ENCODE results near the gene ICAM1. TPM values are rescaled to one million over a fixed set of nuclear protein-coding genes. Genes with fewer than 3 reads are reported as not detected.

Gene ICAM1
- total and polyA plus RNA-seq, 10 of the 15 experiments (the other 5 are each of a cell fraction or from before 2014, with no cell fraction given), result 7.6 to 115 (median 60.2) TPM

DNA sequence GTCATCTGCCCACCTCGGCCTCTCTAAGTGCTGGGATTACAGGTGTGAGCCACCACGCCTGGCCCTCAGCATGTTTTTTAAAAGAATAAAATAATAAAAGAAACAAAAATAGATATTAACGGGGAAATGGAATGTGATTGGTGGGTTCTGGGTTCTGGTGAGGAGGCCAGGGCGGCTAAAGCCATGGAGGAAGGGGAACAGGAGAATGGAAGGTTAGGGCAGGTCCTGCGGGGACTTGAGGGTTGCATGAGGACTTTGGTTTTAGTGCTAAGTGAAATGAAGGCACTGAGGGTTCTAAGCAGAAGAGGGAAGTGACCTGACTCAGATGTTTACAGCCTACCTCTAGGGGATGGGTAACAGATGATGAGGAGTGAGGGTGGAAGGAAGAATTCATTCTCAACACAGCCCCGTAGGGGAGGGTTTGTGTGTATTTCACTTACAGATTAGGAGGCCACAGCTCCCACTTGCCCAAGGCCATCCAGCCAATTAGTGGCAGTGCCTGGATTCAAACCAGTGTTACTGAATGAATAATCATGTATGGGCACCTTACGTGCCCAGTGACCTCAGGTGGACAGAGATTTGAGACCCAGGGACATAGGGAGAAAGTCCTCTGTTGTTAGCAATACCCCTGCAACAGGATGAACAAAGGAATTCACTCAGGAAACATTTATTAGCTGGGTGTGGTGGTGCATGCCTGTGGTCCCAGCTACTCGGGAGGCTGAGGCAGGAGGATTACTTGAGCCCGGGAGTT is 25.6 kb upstream of the ICAM1 start:
- ChIA-PET POLR2A (interaction anchor here (0.7 to 4.0 kb wide), 10 partner anchors 8 to 141 kb away, joined by 3 to 35 read pairs (median 4); partner anchors contain the start of genes ANGPTL6 and PPAN), RAD21 (ENCODE audit: unreplicated experiment) (interaction anchor here (0.8 to 8.4 kb wide), 8 partner anchors 9 to 317 kb away, joined by 3 to 98 read pairs (median 4); partner anchors contain the start of genes DNMT1, ICAM1, PPAN and S1PR2), CTCF (interaction anchor here (1.0 to 8.3 kb wide), 9 partner anchors 9 to 146 kb away, joined by 4 to 148 read pairs (median 6); partner anchors contain the start of genes P2RY11 and S1PR2), SMC1A (ENCODE audit: uncharacterized antibody, unreplicated experiment) (interaction anchor here (0.6 to 4.3 kb wide), 16 partner anchors 10 to 141 kb away, joined by 3 to 22 read pairs (median 4); no protein-coding TSS in a partner anchor)
- H3K9me3 ChIP-seq (replicated peaks; ENCODE audit: control insufficient read depth, insufficient read depth, low read length), result no peaks in the 10 kb centered on the region; the same call in 2 of the 3 replicates
- peak overlapping the region; percentile 16; the same call in 1 of the 2 replicates for H2AFZ ChIP-seq (ENCODE audit: control insufficient read depth, low read depth, low read length)
- DNase-seq (ENCODE audit: low read depth, low spot score) (no peak), FAIRE-seq (no peak), ATAC-seq (peak; percentile 74)
- 31% methylated on average over 9 of the region's 9 CpGs for WGBS (ENCODE audit: insufficient coverage, insufficient replicate concordance, low lambda C conversion rate, missing lambda C conversion rate)
- H3K27me3 ChIP-seq (replicated peaks in 1 of 2; ENCODE audit: control insufficient read depth in 2 of 2, insufficient read depth in 2 of 2, low read length in 1 of 2), result no peaks in the 10 kb centered on the region
- no peaks in the 10 kb centered on the region for H4K20me1 ChIP-seq (ENCODE audit: control insufficient read depth, insufficient read depth)
- intact Hi-C loops (cut with micrococcal nuclease; ENCODE audit: unreplicated experiment), result no loop called here
- H3K4me3 ChIP-seq, result no peak overlapping the region
- no peak overlapping the region; the same call in 1 of the 2 replicates for H3K9ac ChIP-seq (ENCODE audit: control insufficient read depth, insufficient read depth, low read length)
- H3K36me3 ChIP-seq (ENCODE audit: control insufficient read depth in 2 of 2, insufficient read depth in 2 of 2, low read length in 1 of 2), result no peaks in the 10 kb centered on the region
- peak overlapping the region; percentile 9; the same call in 1 of the 2 replicates for H3K4me2 ChIP-seq (ENCODE audit: control insufficient read depth, insufficient read depth)
- BruUV-seq (replicated peaks), result no TSS peak
- peaks cover 54% of the 10 kb centered on the region for H3K4me1 ChIP-seq (ENCODE audit: control insufficient read depth, insufficient read depth, low read length)
- H3K79me2 ChIP-seq (ENCODE audit: control insufficient read depth, insufficient read depth, low read length), result no peaks in the 10 kb centered on the region
- H3K27ac ChIP-seq (ENCODE audit: control insufficient read depth, insufficient read depth), result peak overlapping the region; percentile 55
- in situ Hi-C loops (cut with MboI), result loop anchor here (25.0 kb wide), 1 partner anchor 1108 kb away; the partner anchor contains the start of genes OR7G3 and ZNF317
- TF ChIP-seq SP1 (IDR thresholded peaks at IDR 0.05; ENCODE audit: low read depth, low read length), result no peak
- no peak for TF ChIP-seq TBL1XR1 (IDR thresholded peaks at IDR 0.05; ENCODE audit: low read depth, low read length)
- no peak for TF ChIP-seq NR2C2 (IDR thresholded peaks at IDR 0.05; ENCODE audit: borderline replicate concordance, control insufficient read depth, insufficient read length, low read depth)
- TF ChIP-seq SUPT20H (IDR thresholded peaks at IDR 0.05; ENCODE audit: borderline replicate concordance, control insufficient read depth, low read depth, low read length), result no peak
- no peak for TF ChIP-seq JUNB (IDR thresholded peaks at IDR 0.05)
- TF ChIP-seq ZNF384 (IDR thresholded peaks at IDR 0.05; ENCODE audit: borderline replicate concordance, low read depth, low read length), result no peak
- TF ChIP-seq CHD1 (IDR thresholded peaks at IDR 0.05; ENCODE audit: low read depth, low read length), result no peak
- TF ChIP-seq FOXM1 (IDR thresholded peaks at IDR 0.05; ENCODE audit: low read depth, low read length), result no peak
- 0 out of 2 replicates have a peak, but pooled peaks have one; percentile 17 for TF ChIP-seq PAX5 (IDR thresholded peaks at IDR 0.05; ENCODE audit: borderline replicate concordance, low read depth, low read length)
- TF ChIP-seq MEF2B (IDR thresholded peaks at IDR 0.05; ENCODE audit: partially characterized antibody, poor library complexity, severe bottlenecking), result no peak
- peak; percentile 81 for TF ChIP-seq NBN (IDR thresholded peaks at IDR 0.05)
- TF ChIP-seq, protein P1, sequence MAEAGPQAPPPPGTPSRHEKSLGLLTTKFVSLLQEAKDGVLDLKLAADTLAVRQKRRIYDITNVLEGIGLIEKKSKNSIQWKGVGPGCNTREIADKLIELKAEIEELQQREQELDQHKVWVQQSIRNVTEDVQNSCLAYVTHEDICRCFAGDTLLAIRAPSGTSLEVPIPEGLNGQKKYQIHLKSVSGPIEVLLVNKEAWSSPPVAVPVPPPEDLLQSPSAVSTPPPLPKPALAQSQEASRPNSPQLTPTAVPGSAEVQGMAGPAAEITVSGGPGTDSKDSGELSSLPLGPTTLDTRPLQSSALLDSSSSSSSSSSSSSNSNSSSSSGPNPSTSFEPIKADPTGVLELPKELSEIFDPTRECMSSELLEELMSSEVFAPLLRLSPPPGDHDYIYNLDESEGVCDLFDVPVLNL (IDR thresholded peaks at IDR 0.05; ENCODE audit: low read depth, low read length), result no peak
- TF ChIP-seq, protein P2, sequence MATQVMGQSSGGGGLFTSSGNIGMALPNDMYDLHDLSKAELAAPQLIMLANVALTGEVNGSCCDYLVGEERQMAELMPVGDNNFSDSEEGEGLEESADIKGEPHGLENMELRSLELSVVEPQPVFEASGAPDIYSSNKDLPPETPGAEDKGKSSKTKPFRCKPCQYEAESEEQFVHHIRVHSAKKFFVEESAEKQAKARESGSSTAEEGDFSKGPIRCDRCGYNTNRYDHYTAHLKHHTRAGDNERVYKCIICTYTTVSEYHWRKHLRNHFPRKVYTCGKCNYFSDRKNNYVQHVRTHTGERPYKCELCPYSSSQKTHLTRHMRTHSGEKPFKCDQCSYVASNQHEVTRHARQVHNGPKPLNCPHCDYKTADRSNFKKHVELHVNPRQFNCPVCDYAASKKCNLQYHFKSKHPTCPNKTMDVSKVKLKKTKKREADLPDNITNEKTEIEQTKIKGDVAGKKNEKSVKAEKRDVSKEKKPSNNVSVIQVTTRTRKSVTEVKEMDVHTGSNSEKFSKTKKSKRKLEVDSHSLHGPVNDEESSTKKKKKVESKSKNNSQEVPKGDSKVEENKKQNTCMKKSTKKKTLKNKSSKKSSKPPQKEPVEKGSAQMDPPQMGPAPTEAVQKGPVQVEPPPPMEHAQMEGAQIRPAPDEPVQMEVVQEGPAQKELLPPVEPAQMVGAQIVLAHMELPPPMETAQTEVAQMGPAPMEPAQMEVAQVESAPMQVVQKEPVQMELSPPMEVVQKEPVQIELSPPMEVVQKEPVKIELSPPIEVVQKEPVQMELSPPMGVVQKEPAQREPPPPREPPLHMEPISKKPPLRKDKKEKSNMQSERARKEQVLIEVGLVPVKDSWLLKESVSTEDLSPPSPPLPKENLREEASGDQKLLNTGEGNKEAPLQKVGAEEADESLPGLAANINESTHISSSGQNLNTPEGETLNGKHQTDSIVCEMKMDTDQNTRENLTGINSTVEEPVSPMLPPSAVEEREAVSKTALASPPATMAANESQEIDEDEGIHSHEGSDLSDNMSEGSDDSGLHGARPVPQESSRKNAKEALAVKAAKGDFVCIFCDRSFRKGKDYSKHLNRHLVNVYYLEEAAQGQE (IDR thresholded peaks at IDR 0.05; ENCODE audit: low read depth, low read length), result no peak
- TF ChIP-seq SMC3 (IDR thresholded peaks at IDR 0.05; ENCODE audit: borderline replicate concordance, low read length), result no peak
- TF ChIP-seq RFX5 (IDR thresholded peaks at IDR 0.05; ENCODE audit: low read depth, low read length), result peak; percentile 89
- 0 out of 2 replicates have a peak, but pooled peaks have one; percentile 39 for TF ChIP-seq GATAD2B (conservative IDR thresholded peaks at IDR 0.05; ENCODE audit: low read depth)
- 0 out of 2 replicates have a peak, but pooled peaks have one; percentile 14 for TF ChIP-seq MTA2 (IDR thresholded peaks at IDR 0.05; ENCODE audit: low read depth)
- no peak for TF ChIP-seq POLR2AphosphoS5 (IDR thresholded peaks at IDR 0.05; ENCODE audit: low read length)
- no peak for TF ChIP-seq BRCA1 (IDR thresholded peaks at IDR 0.05; ENCODE audit: low read depth, low read length)
- TF ChIP-seq KAT2A (conservative IDR thresholded peaks at IDR 0.05; ENCODE audit: control insufficient read depth, low read depth, low read length), result no peak

All from GM12878 (cell line).